GM12874 (cell line): ENCODE results near the gene UBE2O.

ENCODE experiments used
- TF ChIP-seq, protein P1 (sequence below): IDR thresholded peaks from 2 replicates; pipeline ENCODE4 v1.5.1; 2011; ENCODE audit warnings: low read depth, mild to moderate bottlenecking, control low read depth, low read length, moderate library complexity; ENCODE audit not compliant: insufficient read depth

The UBE2O gene

DNA sequence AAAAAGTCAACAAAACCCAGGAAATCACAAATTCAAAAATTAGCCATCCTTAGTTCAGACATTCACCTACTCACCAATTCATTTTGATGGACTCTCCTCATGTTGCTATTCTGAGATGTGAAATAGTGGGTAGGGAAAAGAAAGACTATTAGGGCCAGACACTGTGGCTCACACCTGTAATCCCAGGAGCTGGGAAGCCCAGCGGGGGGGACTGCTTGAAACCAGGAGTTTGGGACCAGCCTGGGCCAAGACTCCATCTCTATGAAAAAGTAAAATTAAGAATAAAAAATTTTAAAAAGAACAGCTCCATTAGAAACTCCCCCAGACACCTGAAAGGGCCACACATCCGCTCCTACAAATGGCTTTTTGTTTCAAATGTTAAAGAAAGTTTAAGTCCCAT, 21.4 kb downstream of the UBE2O start:
- TF ChIP-seq, protein P1, sequence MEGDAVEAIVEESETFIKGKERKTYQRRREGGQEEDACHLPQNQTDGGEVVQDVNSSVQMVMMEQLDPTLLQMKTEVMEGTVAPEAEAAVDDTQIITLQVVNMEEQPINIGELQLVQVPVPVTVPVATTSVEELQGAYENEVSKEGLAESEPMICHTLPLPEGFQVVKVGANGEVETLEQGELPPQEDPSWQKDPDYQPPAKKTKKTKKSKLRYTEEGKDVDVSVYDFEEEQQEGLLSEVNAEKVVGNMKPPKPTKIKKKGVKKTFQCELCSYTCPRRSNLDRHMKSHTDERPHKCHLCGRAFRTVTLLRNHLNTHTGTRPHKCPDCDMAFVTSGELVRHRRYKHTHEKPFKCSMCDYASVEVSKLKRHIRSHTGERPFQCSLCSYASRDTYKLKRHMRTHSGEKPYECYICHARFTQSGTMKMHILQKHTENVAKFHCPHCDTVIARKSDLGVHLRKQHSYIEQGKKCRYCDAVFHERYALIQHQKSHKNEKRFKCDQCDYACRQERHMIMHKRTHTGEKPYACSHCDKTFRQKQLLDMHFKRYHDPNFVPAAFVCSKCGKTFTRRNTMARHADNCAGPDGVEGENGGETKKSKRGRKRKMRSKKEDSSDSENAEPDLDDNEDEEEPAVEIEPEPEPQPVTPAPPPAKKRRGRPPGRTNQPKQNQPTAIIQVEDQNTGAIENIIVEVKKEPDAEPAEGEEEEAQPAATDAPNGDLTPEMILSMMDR = no peak

GRCh38 chr17:76428511-76428910, 24.4 kb downstream of the UBE2O start:
- TF ChIP-seq, protein P1 = no peak

- TF ChIP-seq, protein P1 = no peak
These were observed 25.3 kb downstream of the UBE2O start for GRCh38 chr17:76427501-76428231.

DNA sequence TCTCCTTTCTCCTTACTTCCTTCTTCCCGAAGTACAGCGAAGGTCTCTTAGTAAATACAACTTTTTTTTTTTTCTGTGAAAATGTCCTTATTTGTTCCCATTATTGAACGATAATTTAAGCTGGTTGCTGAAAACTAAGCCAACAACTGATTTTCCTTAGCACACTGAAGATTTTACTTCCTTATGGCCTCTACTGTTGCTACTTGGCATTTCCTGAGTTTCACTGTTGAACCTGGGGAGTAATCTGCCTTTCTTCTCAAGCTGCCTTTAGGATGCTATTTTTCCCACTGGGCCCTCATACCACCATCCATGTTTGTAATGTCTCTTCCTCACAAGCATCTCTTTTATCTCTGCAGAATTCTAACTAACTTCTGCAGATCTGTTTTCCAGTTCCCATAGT, 26.1 kb downstream of the UBE2O start:
- TF ChIP-seq, protein P1 = no peak

DNA sequence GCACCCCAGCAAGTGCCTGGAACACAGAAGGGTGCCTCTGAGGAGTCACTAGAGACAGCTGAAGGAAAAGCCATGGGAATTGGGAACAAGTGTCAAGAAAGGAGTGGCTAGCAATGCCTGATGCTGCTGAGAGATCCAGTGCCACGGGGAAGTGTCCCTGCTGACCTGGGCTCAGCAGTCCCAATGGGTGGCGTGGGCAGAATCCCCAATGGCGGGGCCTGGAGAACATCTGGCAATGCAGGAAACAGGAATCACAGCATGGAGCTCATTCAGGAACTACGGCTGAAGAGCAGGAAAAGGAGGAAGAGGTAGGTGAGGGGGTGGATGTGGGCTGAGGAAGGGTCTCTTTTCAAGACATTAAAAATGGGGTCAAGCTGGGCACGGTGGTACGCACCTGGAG, 30.1 kb downstream of the UBE2O start:
- TF ChIP-seq, protein P1 = no peak

- TF ChIP-seq, protein P1 = no peak
These were observed 30.5 kb downstream of the UBE2O start for GRCh38 chr17:76422406-76422805.

DNA sequence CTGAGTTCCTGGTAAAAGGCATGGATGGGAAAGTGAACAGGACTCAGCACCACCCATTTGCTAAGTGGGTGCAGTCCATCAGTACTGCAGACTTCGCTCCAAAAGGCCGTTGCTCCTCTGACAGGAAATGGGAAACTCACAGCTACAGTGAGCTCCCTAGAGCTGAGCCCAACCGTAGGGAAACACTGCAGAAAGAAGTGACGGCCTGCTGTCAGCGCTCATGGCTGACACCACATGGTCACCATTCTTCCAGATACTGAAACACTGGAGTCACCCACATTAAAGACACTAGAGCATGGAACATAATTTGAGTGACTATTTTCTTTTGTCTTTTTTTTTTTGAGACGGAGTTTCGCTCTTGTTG, 31.9 kb downstream of the UBE2O start:
- TF ChIP-seq, protein P1 = no peak
